SK-N-SH treated with all-trans-retinoic acid at 6 μM for 48 hours (cell line): Measurements from ENCODE around the gene SLC10A1.

Source experiments
- ARNTL ChIP-seq: fragments of 450-650 bp; formaldehyde crosslinking; IDR thresholded peaks from 2 replicates; pipeline ENCODE4 v1.5.0; 2020; ENCODE audit warnings: low read depth, mild to moderate bottlenecking, moderate library complexity, borderline replicate concordance
- CREB5 ChIP-seq: fragments of 250-450 bp; sonication (Bioruptor Pico); IDR thresholded peaks from 2 replicates; pipeline ENCODE4 v1.5.1; 2020; ENCODE audit warnings: low read depth, mild to moderate bottlenecking, moderate library complexity
- PATZ1 ChIP-seq: fragments of 250-450 bp; sonication (Bioruptor Pico); IDR thresholded peaks from 2 replicates; pipeline ENCODE4 v1.8.0; 2020; ENCODE audit warnings: mild to moderate bottlenecking, moderate library complexity, borderline replicate concordance
- PPARA ChIP-seq: fragments of 250-450 bp; sonication (Bioruptor Pico); IDR thresholded peaks from 2 replicates; pipeline ENCODE4 v1.5.0; 2020; ENCODE audit warnings: mild to moderate bottlenecking, borderline replicate concordance
- ZFP3 ChIP-seq: fragments of 250-450 bp; sonication (Bioruptor Pico); IDR thresholded peaks from 2 replicates; pipeline ENCODE4 v1.5.0; 2020; ENCODE audit warnings: mild to moderate bottlenecking, moderate library complexity
- ZFP30 ChIP-seq: fragments of 450-650 bp; formaldehyde crosslinking; IDR thresholded peaks from 2 replicates; pipeline ENCODE4 v1.5.0; 2022; ENCODE audit warnings: mild to moderate bottlenecking, moderate library complexity

GRCh38 chr14:69839661-69840060 is 42.6 kb upstream of the SLC10A1 start:
- TF ChIP-seq PPARA (CRISPR knock-in tag) (no peak), CREB5 (CRISPR knock-in tag) (no peak), ZFP3 (CRISPR knock-in tag) (no peak), ARNTL (CRISPR knock-in tag) (no peak), ZFP30 (CRISPR knock-in tag) (no peak), PATZ1 (no peak)
